PC-9 (cell line): ENCODE results near the gene TAF6L. TPM values are rescaled to one million over a fixed set of nuclear protein-coding genes. Genes with fewer than 3 reads are reported as not detected.

ENCODE experiments used
- Bru-seq: library from RNA; stranded (reverse); fragments of 400-500 nt; gene quantifications from one replicate; lab custom pipeline; 2021; lab: Mats Ljungman, UMichigan
- BruChase-seq, 2 experiments: library from RNA; stranded (reverse); fragments of 400-500 nt; gene quantifications; one replicate each; lab custom pipeline; 2021; lab: Mats Ljungman, UMichigan
- BruUV-seq: library from RNA; stranded (reverse); fragments of 400-500 nt; replicated peaks from 2 replicates; lab custom pipeline; 2021; lab: Mats Ljungman, UMichigan
- CTCF ChIA-PET: fragments of 300-600 bp; sonication (Branson Sonifier 250); formaldehyde crosslinking; loops from one replicate; lab custom pipeline; 2022; ENCODE audit warnings: antibody characterized with exemption; lab: Charles Lee
- POLR2A ChIA-PET: fragments of 300-600 bp; sonication (Branson Sonifier 250); formaldehyde crosslinking; loops from one replicate; lab custom pipeline; 2022; ENCODE audit warnings: antibody characterized with exemption; ENCODE audit not compliant: unreplicated experiment; lab: Charles Lee
- DNase-seq, 2 experiments: peaks; one replicate each; pipeline versions ENCODE4 v3.0.0 to v3.0.0-alpha.2; 2015 to 2022; ENCODE audit warnings: mixed read lengths in 1 of 2
- H2AFZ ChIP-seq: fragments of 200-600 bp; sonication (generic); 2 replicates; pipeline ENCODE4 v1.8.1; 2017; ENCODE audit warnings: antibody characterized with exemption
- H3F3A ChIP-seq: fragments of 200-600 bp; sonication (generic); 2 replicates; pipeline ENCODE4 v1.8.1; 2017; ENCODE audit warnings: antibody characterized with exemption, mild to moderate bottlenecking, low read depth; ENCODE audit not compliant: insufficient read depth
- H3K27ac ChIP-seq: fragments of 200-600 bp; sonication (generic); 2 replicates; pipeline ENCODE4 v1.6.1; 2016; ENCODE audit warnings: mixed run types
- H3K27me3 ChIP-seq: fragments of 200-600 bp; sonication (generic); 2 replicates; pipeline ENCODE4 v1.6.1; 2016; ENCODE audit warnings: low read depth, mixed run types; ENCODE audit not compliant: insufficient read depth
- H3K36me3 ChIP-seq: fragments of 200-600 bp; sonication (generic); 2 replicates; pipeline ENCODE4 v1.6.1; 2016; ENCODE audit warnings: low read depth, mixed run types
- H3K4me1 ChIP-seq: fragments of 200-600 bp; sonication (generic); replicated peaks from 2 replicates; pipeline ENCODE4 v1.6.1; 2016; ENCODE audit warnings: mixed run types; ENCODE audit not compliant: insufficient read depth
- H3K4me2 ChIP-seq: fragments of 200-600 bp; sonication (generic); 2 replicates; pipeline ENCODE4 v1.6.1; 2017; ENCODE audit warnings: mixed run types
- H3K4me3 ChIP-seq: fragments of 200-600 bp; sonication (generic); 2 replicates; pipeline ENCODE4 v1.6.1; 2016; ENCODE audit warnings: mixed run types
- H3K79me2 ChIP-seq: fragments of 200-600 bp; sonication (generic); 2 replicates; pipeline ENCODE4 v1.6.1; 2017; ENCODE audit warnings: low read depth, mixed run types
- H3K9me2 ChIP-seq: fragments of 200-600 bp; sonication (generic); 2 replicates; pipeline ENCODE4 v1.8.1; 2017; ENCODE audit warnings: mild to moderate bottlenecking; ENCODE audit not compliant: insufficient read depth
- H3K9me3 ChIP-seq: fragments of 200-600 bp; sonication (generic); 2 replicates; pipeline ENCODE4 v1.8.1; 2016; ENCODE audit warnings: low read depth; ENCODE audit not compliant: insufficient read depth
- H4K20me1 ChIP-seq: fragments of 200-600 bp; sonication (generic); 2 replicates; pipeline ENCODE4 v1.8.1; 2017; ENCODE audit not compliant: insufficient read depth
- EZH2 ChIP-seq: fragments of 200-600 bp; sonication (generic); IDR thresholded peaks from 2 replicates; pipeline ENCODE4 v1.8.0; 2017; ENCODE audit warnings: antibody characterized with exemption, low read depth
- intact Hi-C: fragments of 100-400 bp; cut with micrococcal nuclease; formaldehyde crosslinking; loops from one replicate; pipeline ENCODE4 v1.10.0; 2022; ENCODE audit not compliant: unreplicated experiment
- long read RNA-seq: library from polyadenylated mRNA; stranded (forward); transcript quantifications from one replicate; pipeline ENCODE4 v2.0.0, GENCODE V29; 2022
- total RNA-seq: library from RNA; stranded (reverse); gene quantifications from 2 replicates; pipeline ENCODE4 v1.2.3, GENCODE V29; 2021
- TF ChIP-seq, protein P1 (sequence below): fragments of 200-600 bp; sonication (generic); conservative IDR thresholded peaks from 2 replicates; pipeline ENCODE4 v1.6.1; 2017; ENCODE audit warnings: mixed run types, antibody characterized with exemption, mild to moderate bottlenecking, moderate library complexity

TAF6L gene
- total RNA-seq: 31.2 and 36.4 TPM in 2 replicates
- percentile 65 among the genes with signal in this experiment for Bru-seq, nascent RNA
- BruChase-seq, experiment 1, labeled RNA remaining after a 2-hour chase: percentile 63 among the genes with signal in this experiment
- percentile 73 among the genes with signal in this experiment for BruChase-seq, experiment 2, labeled RNA remaining after a 6-hour chase
- long read RNA-seq, transcript TAF6L-201 (11 exons, 2,116 nt): major isoform, 56 of 75 reads
- long read RNA-seq, partial matches to known transcripts: 3 of 75 reads
- long read RNA-seq, other reads (novel, unspliced or antisense): 16 of 75 reads

- Histone ChIP-seq H3K4me3 (peak within 1 kb of the TSS; percentile 59), H2AFZ (peak within 1 kb of the TSS; percentile 85), H3K27ac (peak within 1 kb of the TSS; percentile 77), H3K36me3 (0 out of 2 replicates have a peak, but pooled peaks cover 13% of the 10 kb centered on the region), H3K79me2 (peaks cover 23% of the 10 kb centered on the region), H4K20me1 (no peaks in the 10 kb centered on the region), H3K9me3 (no peaks in the 10 kb centered on the region), H3K27me3 (no peaks in the 10 kb centered on the region), H3F3A (peaks cover 52% of the 10 kb centered on the region), H3K4me2 (peak within 1 kb of the TSS; percentile 84), H3K4me1 (peaks cover 14% of the 10 kb centered on the region), H3K9me2 (no peaks in the 10 kb centered on the region)
- ChIA-PET CTCF (interaction anchor here (0.5 to 1.8 kb wide), 4 partner anchors 15 to 103 kb away, joined by 4 to 7 read pairs (median 5); partner anchors contain the start of gene ZBTB3), POLR2A (interaction anchor here (0.5 to 1.2 kb wide), 16 partner anchors 10 to 1968 kb away, joined by 3 to 38 read pairs (median 4); partner anchors contain the start of genes C11orf98, CSKMT, GANAB and HNRNPUL2)
- intact Hi-C loops: loop anchor here (1.0 kb wide), 1 partner anchor 43 kb away; the partner anchor contains the start of gene TTC9C
- TF ChIP-seq, protein P1, sequence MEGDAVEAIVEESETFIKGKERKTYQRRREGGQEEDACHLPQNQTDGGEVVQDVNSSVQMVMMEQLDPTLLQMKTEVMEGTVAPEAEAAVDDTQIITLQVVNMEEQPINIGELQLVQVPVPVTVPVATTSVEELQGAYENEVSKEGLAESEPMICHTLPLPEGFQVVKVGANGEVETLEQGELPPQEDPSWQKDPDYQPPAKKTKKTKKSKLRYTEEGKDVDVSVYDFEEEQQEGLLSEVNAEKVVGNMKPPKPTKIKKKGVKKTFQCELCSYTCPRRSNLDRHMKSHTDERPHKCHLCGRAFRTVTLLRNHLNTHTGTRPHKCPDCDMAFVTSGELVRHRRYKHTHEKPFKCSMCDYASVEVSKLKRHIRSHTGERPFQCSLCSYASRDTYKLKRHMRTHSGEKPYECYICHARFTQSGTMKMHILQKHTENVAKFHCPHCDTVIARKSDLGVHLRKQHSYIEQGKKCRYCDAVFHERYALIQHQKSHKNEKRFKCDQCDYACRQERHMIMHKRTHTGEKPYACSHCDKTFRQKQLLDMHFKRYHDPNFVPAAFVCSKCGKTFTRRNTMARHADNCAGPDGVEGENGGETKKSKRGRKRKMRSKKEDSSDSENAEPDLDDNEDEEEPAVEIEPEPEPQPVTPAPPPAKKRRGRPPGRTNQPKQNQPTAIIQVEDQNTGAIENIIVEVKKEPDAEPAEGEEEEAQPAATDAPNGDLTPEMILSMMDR: no peak
- TF ChIP-seq EZH2: no peak
- BruUV-seq: TSS peak; percentile 27
- DNase-seq: peak; percentile 95 to 97
Observed at GRCh38 chr11:62771144-62772021, at the start of gene TAF6L. Gene TAF6L (plus strand): TSS chr11:62771396. CDS start chr11:62775784, 4,388 bp downstream.

- BruUV-seq: TSS peak; percentile 1
- DNase-seq: no peak
- ChIA-PET POLR2A (no interaction called here), CTCF (no interaction called here)
- no peaks in the 10 kb centered on the region for H3K9me3 ChIP-seq
- H3K9me2 ChIP-seq: no peaks in the 10 kb centered on the region
- peaks cover 71% of the 10 kb centered on the region for H3K36me3 ChIP-seq
- H3K27me3 ChIP-seq: no peaks in the 10 kb centered on the region
- peaks cover 64% of the 10 kb centered on the region for H3F3A ChIP-seq
- H3K4me1 ChIP-seq: peaks cover 16% of the 10 kb centered on the region
- H3K79me2 ChIP-seq: peaks cover 96% of the 10 kb centered on the region
- TF ChIP-seq, protein P1: no peak; the same call in 1 of the 2 replicates
- no peak for TF ChIP-seq EZH2
- intact Hi-C loops: loop anchor here (1.0 kb wide), 1 partner anchor 16 kb away; no protein-coding TSS in a partner anchor
- no peak overlapping the region for H3K4me2 ChIP-seq
- H2AFZ ChIP-seq: no peak overlapping the region
- peaks cover 35% of the 10 kb centered on the region for H4K20me1 ChIP-seq
- no peak overlapping the region for H3K27ac ChIP-seq
- no peak overlapping the region for H3K4me3 ChIP-seq
Observed at GRCh38 chr11:62721994-62722393, 49.2 kb upstream of the TAF6L start.

- Histone ChIP-seq H3K79me2 (peaks cover 84% of the 10 kb centered on the region), H3K9me2 (no peaks in the 10 kb centered on the region), H2AFZ (no peak overlapping the region), H3K4me2 (peak overlapping the region; percentile 97), H3F3A (peaks cover 64% of the 10 kb centered on the region), H3K36me3 (peaks cover 52% of the 10 kb centered on the region), H4K20me1 (peaks cover 35% of the 10 kb centered on the region), H3K9me3 (no peaks in the 10 kb centered on the region), H3K27ac (0 out of 2 replicates have a peak overlapping the region, but pooled peaks have one; percentile 4), H3K4me1 (peaks cover 16% of the 10 kb centered on the region), H3K4me3 (peak overlapping the region; percentile 84; the same call in 1 of the 2 replicates), H3K27me3 (no peaks in the 10 kb centered on the region)
- ChIA-PET CTCF (interaction anchor here (0.7 kb wide), 2 partner anchors 16 to 62 kb away, joined by 4 read pairs; no protein-coding TSS in a partner anchor), POLR2A (interaction anchor here (0.7 kb wide), 1 partner anchor 56 kb away, joined by 3 read pairs; no protein-coding TSS in a partner anchor)
- intact Hi-C loops: no loop called here
- no peak for DNase-seq
- TF ChIP-seq EZH2: no peak
- TF ChIP-seq, protein P1: no peak
- BruUV-seq: no TSS peak
Observed at GRCh38 chr11:62724171-62724570, 47.0 kb upstream of the TAF6L start.
